Activated CD4-positive, CD25-positive, alpha-beta regulatory T cell (primary cell): ENCODE results near the gene TROAP.
A peak's percentile ranks its signal among the peaks of the same experiment; 100 is the strongest.
"Not testable (repeated sequence)": the region's sequence is repeated elsewhere in the genome, so short reads cannot be mapped to it uniquely, and the experiment has no call there.

Experiments used
- DNase-seq, 4 experiments: peaks; one replicate each; lab custom pipeline; 2025; lab: John Stamatoyannopoulos, UW

The TROAP gene

DNA sequence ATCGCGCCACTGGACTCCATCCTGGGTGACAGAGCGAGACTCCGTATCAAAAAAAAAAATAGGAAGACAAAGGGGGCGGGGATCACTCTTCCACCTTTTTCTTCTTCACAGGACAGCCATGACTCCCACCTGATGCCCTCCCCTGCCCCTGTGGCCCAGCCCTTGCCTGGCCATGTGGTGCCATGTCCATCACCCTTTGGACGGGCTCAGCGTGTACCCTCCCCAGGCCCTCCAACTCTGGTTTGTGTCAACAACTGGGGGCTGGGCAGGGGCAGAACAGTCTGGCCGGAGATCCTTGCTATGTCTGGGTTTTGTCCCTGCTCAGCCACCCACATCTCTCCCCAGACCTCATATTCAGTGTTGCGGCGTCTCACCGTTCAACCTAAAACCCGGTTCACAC lies 5.8 kb downstream of the TROAP start:
- no peak for DNase-seq

DNA sequence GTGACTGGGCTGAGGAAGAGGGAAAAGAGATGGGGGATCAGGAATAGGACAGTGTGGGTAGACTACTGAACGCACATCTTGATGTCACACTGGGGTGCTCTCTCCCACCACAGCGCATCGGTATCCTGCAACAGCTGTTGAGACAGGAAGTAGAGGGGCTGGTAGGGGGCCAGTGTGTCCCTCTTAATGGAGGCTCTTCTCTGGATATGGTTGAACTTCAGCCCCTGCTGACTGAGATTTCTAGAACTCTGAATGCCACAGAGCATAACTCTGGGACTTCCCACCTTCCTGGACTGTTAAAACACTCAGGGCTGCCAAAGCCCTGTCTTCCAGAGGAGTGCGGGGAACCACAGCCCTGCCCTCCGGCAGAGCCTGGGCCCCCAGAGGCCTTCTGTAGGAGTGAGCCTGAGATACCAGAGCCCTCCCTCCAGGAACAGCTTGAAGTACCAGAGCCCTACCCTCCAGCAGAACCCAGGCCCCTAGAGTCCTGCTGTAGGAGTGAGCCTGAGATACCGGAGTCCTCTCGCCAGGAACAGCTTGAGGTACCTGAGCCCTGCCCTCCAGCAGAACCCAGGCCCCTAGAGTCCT lies 7.1 kb downstream of the TROAP start:
- DNase-seq, result no peak

DNA sequence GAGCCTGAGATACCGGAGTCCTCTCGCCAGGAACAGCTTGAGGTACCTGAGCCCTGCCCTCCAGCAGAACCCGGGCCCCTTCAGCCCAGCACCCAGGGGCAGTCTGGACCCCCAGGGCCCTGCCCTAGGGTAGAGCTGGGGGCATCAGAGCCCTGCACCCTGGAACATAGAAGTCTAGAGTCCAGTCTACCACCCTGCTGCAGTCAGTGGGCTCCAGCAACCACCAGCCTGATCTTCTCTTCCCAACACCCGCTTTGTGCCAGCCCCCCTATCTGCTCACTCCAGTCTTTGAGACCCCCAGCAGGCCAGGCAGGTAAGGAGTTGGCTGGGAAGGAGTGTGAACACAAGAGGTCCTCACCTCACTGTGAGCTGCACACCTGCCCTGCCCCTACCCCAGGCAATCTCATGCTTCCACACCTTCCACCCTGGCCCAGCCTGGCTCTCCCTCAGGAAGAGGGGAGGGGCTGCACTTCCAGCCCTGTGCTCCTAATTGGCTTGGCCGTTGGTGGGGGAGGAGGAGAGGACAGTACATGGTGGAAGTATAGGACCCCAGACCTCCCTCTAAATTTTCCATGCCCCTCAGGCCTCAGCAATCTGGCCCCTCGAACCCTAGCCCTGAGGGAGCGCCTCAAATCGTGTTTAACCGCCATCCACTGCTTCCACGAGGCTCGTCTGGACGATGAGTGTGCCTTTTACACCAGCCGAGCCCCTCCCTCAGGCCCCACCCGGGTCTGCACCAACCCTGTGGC lies 7.8 kb downstream of the TROAP start:
- no peak for DNase-seq

DNA sequence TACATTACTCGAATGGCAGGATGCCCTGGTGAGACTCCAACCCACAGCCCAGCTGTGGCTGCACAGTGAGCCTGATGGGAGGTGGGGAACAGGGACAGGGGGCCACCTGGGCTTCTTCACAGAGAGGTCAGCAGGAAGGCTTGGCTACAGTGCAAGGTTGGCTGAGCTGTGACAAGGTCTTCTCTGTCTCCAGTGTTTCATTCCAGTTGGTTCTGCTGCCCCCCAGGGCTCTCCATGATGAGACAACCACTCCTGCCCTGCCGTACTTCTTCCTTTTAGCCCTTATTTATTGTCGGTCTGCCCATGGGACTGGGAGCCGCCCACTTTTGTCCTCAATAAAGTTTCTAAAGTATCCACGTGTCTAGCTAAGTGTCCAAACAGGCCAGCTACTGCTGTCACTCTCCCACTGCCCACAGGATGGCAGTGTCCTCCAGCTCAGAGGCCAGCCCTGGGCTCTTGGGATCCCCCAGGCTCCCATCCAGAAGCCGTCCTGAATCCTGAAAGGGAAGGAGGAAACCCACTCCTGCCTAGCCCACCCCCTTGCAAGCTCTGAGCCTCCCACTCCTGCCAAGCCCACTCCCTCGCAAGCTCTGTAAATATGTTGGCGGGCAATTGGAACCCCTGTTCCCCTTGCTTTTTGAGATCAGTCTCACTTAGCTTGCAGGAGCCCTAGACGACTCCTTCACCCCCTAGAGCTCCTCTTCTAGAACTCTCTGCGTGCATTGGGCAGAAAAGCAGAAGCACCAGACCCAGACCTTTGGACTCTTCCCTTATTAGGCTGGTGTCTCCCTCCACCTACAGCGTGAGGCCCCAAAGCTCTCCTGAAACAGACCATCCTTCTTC lies 8.5 kb downstream of the TROAP start:
- DNase-seq, result no peak

DNA sequence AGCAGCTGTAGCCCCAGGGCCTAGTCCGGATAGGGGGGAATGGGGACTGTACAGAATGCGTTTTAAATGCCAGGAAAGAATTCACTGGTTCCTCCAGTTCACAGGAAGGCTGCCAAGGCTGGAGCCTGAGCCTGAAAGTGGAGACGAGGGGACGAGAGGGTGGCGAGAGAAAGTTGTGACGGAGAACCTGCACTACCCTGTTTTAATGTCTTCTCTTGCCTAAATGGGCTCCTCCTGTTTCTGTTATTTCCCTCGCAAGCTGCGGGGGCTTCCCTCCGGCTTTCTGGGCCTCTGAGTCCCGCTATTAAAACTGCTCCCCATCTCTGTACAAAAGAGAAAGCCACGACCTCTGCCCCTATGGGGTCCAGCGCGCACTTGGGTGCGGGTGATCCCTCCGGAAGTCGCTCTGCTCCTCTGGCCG lies 9.4 kb downstream of the TROAP start:
- DNase-seq, result no peak

DNA sequence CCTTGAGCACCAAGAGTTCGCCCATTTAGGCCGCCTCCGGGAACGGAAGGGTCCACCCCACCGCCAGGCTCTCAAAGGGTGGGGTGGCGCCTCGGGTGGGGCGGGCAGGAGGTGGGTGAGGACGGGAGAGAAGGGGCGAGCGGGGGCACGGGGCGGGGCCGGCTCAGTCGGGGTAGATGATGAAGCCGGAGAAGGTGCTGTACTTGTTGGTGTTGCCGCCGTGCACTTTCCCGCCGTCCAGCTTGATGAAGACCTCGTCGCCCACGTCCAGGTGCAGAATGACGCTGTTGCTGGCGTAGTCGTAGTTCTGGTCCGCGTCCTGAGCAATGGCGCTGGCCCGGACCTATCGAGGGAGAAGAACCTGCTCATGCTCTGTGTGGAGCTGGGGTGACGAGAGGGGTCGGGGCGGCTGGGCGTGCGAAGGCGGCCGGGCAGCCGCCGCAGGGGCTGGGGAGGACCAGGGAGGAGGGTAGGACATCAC lies 9.9 kb downstream of the TROAP start:
- DNase-seq, result no peak

DNA sequence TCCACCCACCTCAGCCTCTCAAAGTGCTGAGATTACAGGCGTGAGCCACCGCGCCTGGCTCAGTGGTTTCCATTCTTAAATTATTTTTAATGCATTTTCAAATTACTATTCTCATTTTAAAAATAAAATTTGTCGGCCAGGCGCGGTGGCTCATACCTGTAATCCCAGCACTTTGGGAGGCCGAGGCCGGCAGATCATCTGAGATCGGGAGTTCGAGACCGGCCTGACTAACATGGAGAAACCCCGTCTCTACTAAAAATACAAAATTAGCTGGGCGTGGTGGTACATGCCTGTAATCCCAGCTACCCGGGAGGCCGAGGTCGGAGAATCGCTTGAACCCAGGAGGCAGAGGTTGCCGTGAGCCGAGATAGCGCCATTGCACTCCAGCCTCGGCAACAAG lies 10.7 kb downstream of the TROAP start:
- DNase-seq, result not testable (repeated sequence)

DNA sequence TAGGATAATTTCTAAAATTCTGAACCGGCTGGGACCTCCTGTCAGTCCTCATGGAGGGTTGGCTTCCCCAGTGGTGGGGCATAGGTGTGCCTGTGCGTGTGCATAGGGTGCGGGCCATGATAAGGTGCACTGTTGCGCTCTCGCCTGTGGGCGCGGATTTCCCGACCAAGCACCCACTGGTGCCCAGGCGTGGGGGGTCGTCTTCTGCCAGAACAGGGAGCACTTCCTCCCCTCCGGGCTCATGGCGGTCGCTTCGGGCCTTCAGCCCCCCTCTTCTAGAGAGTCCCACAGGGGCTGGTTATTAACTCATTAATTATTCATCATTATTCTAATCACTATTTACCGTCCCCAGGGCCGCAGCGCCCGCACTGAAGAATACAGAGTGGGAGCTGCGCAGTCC lies 11.2 kb downstream of the TROAP start:
- DNase-seq, result no peak

DNA sequence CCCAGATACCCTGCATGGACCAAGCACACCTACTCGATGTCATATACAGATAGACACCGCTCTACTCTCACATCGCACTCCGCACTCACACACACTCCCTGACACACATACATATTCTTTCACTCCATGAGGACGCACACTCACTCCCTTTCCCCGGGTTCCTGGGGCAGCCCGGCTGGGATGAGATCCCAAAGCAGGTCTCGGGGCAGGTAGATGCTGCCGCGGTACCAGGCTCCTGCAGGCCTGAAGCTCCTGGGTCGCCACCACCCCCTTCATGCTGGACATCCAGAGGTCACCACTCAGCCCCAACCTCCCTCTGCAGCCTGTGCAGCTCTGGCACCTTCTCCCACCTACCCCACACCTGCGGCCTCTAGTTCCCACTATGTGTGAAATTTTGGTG lies 11.6 kb downstream of the TROAP start:
- no peak for DNase-seq

DNA sequence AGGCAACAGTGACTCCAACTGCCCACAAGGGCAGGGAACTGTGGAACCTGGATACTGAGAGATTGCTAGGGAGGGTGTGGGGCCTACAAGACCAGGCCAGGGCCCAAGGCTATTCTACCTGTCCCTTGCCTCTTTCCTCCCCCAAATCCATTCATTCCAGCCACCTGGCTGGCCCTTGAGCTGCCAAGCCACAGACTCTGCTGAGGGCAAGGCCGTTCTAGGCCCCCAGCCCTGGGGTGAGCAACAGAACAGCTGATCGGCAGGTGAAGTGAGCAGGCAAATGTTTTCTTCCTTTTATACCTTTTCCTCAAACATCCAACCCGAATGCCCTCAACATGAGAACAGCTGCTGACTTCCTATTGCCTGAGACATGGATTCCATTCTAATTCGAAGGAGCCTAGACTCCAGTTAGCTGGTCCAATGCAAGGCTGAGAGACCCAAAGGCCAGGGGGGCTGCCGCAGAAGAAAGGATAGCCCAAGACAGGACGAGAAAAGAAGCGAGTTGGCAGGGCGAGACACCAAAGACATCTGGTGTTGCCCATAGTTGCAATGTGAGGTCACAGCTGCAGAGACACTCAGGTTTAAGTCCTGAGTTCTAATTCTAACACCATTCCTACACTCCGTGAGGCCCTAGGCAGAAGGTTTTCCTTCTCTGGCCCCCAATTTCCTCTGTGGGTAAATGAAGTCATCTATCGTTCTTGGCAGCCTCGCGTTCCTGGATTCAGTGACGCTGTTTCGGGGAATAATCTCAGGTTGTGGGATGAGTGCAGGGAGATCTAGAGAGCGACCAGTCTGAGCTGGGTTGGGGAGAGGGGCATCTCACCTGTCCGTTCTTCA lies 12.3 kb downstream of the TROAP start:
- DNase-seq, result no peak

DNA sequence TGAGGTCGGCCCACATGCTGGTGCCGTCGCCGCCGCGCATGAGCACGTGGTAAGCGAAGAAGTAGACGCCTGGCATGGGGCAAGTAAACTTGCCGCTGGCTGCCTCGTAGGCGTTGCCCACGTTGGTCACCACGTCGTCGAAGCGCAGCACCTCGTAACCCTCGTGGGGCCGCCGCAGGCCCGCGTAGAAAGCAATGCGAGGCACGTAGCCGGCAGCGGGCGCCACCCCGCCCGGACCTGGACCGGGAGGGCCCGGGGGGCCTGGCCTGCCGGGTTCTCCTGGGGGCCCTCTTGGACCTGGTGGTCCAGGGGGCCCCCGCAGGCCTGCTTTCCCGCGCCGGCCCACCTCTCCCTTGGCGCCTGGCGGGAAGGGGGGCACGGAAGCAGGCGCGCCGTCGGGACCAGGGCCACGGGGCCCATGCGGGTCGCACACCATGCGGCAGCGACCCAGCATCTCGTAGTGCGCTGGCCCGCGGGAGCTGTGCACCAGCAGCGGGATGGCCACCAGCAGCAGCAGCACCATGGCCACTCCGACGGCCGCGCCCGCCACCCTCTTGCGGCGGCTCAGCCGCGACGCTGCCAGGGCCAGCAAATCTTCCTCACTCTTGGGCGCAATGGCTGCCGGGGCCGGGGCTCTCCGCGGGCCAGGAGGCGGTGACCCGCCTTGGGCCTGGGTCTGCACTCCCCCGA lies 13.0 kb downstream of the TROAP start:
- no peak for DNase-seq

DNA sequence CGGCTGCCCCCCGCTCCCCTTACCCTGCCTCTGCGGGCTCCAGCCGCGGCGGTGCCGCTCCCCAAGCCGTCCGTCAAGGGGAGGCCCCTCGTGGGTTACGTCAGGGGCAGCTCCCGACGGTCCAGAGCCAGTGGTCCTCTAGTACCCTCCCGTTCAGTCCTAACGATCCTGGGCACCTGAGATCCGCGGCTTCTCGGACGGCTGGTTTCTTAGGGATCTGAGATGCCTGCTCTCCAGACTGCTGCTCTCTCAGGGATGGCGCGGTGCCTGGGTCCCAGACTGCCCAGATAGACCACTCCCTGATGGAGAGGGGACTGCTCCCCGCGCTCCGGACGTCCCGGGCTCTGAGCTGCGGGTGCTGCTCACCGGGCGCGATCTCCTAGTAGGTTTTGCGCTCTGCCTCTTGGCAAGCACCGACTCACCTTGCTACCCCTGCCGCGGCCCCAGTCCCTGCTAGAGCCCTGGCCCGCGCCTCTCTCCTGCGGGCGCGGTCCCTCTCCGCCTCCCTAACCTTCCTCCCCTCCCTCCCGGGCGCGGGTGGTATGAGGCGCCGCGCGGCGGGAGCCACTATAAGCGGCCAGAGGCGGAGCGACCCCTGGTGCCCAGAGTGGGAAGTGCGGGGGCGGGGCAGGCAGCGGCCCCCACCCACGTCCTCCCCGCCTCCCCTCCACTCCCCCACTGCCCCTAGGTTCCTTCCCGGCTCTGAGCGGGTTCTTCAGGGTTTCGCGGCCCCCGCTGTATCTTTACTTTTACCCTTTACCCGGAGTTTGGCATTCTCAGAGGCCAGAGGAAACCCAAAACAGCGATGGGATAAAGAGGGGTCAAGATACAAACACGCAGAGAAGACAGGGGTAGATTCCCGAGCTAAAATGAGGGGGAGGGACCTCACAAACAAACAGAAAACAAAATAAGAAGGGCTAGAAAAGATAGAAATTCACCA lies 13.9 kb downstream of the TROAP start, which contains the start of gene C1QL4:
Gene C1QL4 (minus strand): TSS at position 544 of the 940 bp plus-strand sequence. CDS start 711 bp downstream, outside the sequence.
- peak; percentile 68 to 85 (median 79) for DNase-seq

DNA sequence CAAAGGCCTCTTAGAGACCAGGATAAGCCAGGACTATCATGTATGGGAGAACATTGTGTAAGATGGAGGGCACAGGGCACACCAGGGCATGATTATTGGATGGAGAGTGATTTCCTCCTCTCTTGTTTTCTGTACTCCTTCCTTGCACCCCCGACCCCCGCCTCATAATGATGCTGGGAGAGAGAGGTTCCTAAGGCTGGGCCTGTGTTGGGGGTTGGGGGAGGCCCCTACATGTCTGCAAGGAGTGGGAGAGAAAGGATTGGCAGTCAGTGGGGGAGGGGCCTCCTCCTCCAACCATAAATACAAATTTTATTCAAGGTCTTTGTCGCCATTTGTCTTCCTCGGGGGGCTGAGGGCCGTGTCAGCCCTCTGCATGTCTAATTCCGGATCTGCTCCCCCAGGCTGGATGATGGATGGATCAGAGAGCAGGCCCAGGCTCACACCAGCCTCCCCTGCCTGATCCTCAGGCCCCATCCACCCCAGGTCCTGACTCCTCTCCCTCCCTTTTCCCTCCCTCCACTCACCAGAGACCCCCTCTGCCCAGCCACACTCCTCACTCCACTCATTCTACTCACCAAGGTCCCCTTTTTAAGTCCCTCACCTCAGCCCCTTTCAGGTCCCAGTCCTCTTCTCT lies 15.9 kb downstream of the TROAP start:
- DNase-seq, result no peak

DNA sequence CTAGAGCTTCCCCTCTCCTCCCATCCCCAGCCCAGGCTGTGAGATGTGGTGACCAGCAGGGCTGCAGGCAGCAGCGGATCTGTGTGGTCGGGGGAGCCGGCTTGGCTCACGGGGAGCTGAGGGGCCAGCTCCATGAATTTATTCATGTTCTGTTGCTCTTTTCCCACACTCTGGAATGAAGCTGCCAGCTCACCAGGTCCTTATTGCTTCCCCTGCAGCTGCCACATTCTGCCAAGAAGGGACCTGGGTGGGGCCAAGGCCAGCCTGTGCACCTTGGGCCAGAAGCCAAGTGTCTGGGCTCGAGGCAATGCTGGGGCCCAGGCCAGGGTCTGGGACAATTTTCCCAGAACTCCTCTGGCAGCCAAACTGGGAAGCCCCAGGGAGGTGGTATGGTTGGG lies 16.4 kb downstream of the TROAP start:
- DNase-seq, result no peak

DNA sequence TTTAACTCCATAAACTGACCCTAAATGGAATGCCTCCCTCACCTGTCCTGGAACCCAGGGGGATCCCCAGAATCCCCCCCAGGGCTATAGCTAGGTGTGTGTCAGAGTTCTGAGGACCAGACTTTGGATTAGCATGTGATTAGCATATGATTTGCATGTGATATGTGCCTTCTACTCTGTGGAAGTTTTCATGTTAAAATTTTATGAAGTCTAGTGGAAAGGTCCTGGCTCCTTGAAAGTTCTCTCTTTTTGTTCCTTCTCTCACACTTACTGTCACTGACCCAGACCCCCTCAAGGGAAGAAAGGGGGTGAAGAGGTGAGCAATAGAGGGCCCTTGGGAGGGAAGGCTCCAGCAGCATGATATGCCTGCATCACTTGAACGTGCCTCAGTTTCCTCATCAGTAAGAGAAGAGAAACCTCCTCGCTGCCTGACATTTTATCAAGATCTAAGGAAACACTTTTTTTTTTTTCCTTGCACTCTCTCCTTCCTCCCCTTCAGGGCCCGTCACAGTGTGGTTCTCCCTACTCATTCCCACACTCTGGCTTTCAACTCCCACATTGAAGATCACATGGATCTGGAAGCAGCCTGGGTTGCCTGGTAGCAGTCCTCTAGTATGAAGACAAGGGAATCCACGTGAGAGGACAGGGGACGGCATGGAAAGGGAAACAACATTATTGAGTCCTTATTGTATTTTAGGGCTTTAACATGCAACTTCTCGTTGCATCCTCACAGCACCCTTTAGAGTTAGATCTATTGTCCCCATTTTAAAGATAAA lies 17.2 kb downstream of the TROAP start:
- DNase-seq, result no peak

DNA sequence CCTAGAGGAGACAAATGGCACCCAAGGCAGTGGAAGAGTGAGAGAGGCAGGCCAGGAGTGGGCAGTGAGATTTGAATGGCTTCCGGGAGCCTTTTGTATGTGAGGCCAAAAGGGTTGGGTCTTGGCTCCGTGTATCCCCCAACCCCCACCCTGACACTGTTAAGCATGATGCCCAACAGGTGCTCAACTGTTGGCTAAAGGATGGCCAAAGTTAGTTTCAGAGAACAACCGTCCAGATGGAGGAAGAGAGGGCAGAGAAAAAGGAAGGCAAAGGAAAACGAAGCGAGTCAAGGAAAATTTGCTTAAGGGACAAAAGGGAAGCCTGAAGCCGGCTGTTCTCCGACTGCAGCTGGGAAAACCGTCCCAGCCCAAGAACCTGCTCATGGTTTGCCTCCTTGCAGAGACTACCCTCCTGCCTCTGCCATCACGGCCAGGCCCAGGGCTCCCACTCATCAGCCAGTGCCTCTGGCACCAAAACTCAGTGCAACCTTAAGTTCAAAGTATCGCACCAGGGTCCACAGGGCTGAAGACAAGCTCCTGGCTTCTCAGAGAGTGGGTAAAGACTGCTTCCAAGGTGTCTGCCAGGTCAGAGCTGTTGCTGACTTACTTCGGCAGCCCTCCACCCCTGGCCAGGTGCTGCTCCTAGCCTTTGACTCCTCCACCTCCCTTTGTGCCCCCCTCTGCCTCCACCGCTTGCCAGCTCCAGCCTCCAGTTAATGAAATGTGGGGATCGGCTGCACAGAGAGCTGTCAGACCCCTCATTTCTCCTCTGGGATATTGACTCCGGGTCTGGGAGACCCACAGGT lies 18.1 kb downstream of the TROAP start:
- DNase-seq, result no peak

DNA sequence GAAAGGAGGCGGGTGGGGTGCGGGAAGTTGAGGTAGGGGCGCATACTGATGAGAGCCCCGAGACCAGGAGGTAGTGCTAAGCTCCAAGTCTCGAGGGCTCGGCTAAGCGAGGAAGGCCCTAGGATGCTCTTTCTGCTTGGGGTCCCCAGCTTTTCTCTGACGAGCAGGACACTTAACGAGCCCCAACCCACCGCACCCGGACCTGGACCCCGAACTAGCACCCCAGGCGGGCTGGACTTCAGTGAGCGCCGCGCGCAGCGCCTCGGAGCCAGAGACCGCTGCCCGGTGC lies 18.7 kb downstream of the TROAP start:
- no peak for DNase-seq
